Choroid plexus epithelial cell (primary cell): Measurements from ENCODE around the gene RADIL.

Experiments
- DNase-seq: peaks from one replicate; pipeline ENCODE4 v3.0.0-alpha.2; 2010; ENCODE audit warnings: low read depth
- H3K4me3 ChIP-seq: 2 replicates; pipeline ENCODE4 v1.5.1; 2011; ENCODE audit warnings: low read depth, mild to moderate bottlenecking, control low read depth, low read length, moderate library complexity
- CTCF ChIP-seq: conservative IDR thresholded peaks from 2 replicates; pipeline ENCODE4 v1.5.1; 2011; ENCODE audit warnings: low read depth, mild to moderate bottlenecking, control low read depth, inconsistent platforms, low read length, moderate library complexity

The RADIL gene

GRCh38 chr7:4814433-4814832 lies 69.1 kb downstream of the RADIL start:
- no peak for TF ChIP-seq CTCF
- DNase-seq: no peak
- H3K4me3 ChIP-seq: no peak overlapping the region

- DNase-seq: no peak
- TF ChIP-seq CTCF: no peak
- no peak overlapping the region for H3K4me3 ChIP-seq
Measured at GRCh38 chr7:4809666-4810065, 73.8 kb downstream of the RADIL start.

GRCh38 chr7:4809091-4809591 lies 74.4 kb downstream of the RADIL start:
- H3K4me3 ChIP-seq: no peak overlapping the region
- TF ChIP-seq CTCF: no peak
- DNase-seq: no peak

GRCh38 chr7:4808565-4808964 lies 75.0 kb downstream of the RADIL start:
- H3K4me3 ChIP-seq: no peak overlapping the region
- DNase-seq: no peak
- no peak for TF ChIP-seq CTCF

GRCh38 chr7:4808026-4808425 lies 75.5 kb downstream of the RADIL start:
- no peak overlapping the region for H3K4me3 ChIP-seq
- TF ChIP-seq CTCF: no peak
- DNase-seq: no peak

GRCh38 chr7:4807598-4808016 lies 75.9 kb downstream of the RADIL start:
- DNase-seq: no peak
- H3K4me3 ChIP-seq: no peak overlapping the region
- no peak for TF ChIP-seq CTCF

GRCh38 chr7:4806983-4807597 lies 76.4 kb downstream of the RADIL start:
- DNase-seq: no peak
- TF ChIP-seq CTCF: no peak
- no peak overlapping the region for H3K4me3 ChIP-seq
